ENCODE data around the gene POLR2A.

DNA sequence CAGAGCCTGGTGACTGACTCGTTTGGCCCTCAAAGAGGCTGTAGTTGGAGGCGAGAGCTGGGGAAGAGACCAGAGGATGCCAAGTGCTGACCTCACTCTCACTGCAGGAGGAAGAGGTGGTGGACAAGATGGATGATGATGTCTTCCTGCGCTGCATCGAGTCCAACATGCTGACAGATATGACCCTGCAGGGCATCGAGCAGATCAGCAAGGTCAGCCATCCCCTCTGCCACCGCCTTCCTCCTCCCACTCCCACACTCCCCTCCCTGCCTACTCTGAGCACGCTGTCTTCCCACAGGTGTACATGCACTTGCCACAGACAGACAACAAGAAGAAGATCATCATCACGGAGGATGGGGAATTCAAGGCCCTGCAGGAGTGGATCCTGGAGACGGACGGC, 26.9 kb downstream of the POLR2A start:
- TF ChIP-seq ZNF121 (CRISPR knock-in tag; IDR thresholded peaks at IDR 0.05) (no peak), PTBP1 (IDR thresholded peaks at IDR 0.05; ENCODE audit: low read depth, low read length, poor library complexity, severe bottlenecking) (no peak), ZNF207 (IDR thresholded peaks at IDR 0.05; ENCODE audit: borderline replicate concordance) (no peak), AKAP8 (CRISPR knock-in tag; IDR thresholded peaks at IDR 0.05) (no peak), ARNT (IDR thresholded peaks at IDR 0.05) (no peak), KLF9 (CRISPR knock-in tag; IDR thresholded peaks at IDR 0.05; ENCODE audit: low read depth) (no peak), BHLHE40 (IDR thresholded peaks at IDR 0.05; ENCODE audit: low read length) (no peak)

Measured in HepG2 (cell line).